Femur (tissue), 1 donor: Measurements from ENCODE around the gene NLRC4.
"Not testable (repeated sequence)": the region's sequence is repeated elsewhere in the genome, so short reads cannot be mapped to it uniquely, and the experiment has no call there.

Experiments used
- DNase-seq: peaks from one replicate; pipeline ENCODE4 v3.0.0-alpha.2; 2017

The NLRC4 gene, protein sequence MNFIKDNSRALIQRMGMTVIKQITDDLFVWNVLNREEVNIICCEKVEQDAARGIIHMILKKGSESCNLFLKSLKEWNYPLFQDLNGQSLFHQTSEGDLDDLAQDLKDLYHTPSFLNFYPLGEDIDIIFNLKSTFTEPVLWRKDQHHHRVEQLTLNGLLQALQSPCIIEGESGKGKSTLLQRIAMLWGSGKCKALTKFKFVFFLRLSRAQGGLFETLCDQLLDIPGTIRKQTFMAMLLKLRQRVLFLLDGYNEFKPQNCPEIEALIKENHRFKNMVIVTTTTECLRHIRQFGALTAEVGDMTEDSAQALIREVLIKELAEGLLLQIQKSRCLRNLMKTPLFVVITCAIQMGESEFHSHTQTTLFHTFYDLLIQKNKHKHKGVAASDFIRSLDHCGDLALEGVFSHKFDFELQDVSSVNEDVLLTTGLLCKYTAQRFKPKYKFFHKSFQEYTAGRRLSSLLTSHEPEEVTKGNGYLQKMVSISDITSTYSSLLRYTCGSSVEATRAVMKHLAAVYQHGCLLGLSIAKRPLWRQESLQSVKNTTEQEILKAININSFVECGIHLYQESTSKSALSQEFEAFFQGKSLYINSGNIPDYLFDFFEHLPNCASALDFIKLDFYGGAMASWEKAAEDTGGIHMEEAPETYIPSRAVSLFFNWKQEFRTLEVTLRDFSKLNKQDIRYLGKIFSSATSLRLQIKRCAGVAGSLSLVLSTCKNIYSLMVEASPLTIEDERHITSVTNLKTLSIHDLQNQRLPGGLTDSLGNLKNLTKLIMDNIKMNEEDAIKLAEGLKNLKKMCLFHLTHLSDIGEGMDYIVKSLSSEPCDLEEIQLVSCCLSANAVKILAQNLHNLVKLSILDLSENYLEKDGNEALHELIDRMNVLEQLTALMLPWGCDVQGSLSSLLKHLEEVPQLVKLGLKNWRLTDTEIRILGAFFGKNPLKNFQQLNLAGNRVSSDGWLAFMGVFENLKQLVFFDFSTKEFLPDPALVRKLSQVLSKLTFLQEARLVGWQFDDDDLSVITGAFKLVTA

DNA sequence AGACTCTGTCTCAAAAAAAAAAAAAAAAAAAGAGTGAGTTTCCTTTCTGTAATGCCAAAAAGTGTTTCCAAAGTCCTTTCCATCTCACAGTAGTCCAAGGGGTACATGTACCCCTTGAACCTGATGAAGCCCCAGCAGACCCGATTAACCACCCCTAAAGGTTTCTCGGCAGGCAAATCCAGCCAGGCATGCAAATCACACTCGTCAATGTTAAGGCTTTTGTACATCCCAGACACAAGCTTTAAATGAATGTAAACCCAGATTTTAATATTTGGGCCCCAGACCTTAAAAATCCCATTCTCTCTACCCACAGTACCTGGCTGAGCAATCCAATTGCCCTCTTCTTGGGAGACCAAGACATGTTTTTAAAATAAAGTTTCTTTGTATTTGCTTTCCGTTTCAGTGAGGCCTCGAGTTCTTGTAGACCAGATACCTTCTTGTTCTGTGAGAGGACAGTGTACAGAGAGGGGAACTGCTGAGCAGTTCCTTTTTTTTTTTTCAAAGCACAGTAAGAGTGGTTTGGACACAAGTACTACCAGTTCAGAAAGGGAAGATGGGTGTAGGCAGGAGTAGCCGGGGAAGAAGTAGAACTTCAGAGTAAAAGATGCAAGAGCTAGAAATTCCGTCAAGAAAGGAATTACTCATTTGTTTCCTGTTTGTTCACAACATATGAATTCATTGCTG lies at the start of gene NLRC4:
TSS of gene NLRC4 (minus strand) at position 465 of the 684 bp plus-strand sequence. CDS start 8,111 bp downstream, outside the sequence.
- no peak for DNase-seq

DNA sequence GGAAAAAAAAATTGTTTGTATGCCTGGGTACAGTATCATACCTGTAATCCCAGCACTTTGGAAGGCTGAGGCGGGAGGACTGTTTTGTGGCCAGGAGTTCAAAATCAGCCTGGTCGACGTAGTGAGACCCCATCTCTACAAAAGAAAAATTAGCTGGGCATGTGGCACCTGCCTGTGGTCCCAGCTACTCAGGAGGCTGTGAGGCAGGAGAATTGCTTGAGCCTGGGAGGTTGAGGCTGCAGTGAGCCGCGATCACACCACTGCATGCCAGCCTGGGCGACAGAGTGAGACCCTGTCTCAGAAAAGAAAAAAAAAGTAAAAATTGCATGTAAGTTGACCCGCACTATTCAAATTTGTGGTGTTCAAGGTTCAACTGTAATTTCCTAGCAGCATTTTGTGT lies 45.9 kb upstream of the NLRC4 start:
- no peak for DNase-seq

DNA sequence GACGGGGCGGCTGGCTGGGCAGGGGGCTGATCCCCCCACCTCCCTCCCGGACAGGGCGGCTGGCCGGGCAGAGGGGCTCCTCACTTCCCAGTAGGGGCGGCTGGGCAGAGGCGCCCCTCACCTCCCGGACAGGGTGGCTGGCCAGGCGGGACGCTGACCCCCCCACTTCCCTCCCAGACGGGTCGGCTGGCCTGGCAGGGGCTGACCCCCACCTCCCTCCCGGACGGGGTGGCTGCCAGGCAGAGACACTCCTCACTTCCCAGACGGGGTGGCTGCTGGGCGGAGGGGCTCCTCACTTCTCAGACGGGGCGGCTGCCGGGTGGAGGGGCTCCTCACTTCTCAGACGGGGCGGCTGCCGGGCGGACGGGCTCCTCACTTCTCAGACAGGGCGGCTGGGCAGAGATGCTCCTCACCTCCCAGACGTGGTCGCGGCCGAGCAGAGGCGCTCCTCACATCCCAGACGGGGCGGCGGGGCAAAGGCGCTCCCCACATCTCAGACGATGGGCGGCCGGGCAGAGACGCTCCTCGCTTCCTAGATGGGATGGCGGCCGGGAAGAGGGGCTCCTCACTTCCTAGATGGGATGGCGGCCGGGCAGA lies 29.4 kb upstream of the NLRC4 start:
- not testable (repeated sequence) for DNase-seq

DNA sequence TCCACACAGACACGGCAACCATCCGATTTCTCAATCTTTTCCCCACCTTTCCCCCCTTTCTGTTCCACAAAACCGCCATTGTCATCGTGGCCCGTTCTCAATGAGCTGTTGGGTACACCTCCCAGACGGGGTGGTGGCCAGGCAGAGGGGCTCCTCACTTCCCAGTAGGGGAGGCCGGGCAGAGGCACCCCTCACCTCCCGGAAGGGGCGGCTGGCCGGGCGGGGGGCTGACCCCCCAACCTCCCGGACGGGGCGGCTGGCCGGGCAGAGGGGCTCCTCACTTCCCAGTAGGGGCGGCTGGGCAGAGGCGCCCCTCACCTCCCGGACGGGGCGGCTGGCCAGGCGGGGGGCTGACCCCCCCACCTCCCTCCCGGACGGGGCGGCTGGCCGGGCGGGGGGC lies 28.8 kb upstream of the NLRC4 start:
- DNase-seq = not testable (repeated sequence)

DNA sequence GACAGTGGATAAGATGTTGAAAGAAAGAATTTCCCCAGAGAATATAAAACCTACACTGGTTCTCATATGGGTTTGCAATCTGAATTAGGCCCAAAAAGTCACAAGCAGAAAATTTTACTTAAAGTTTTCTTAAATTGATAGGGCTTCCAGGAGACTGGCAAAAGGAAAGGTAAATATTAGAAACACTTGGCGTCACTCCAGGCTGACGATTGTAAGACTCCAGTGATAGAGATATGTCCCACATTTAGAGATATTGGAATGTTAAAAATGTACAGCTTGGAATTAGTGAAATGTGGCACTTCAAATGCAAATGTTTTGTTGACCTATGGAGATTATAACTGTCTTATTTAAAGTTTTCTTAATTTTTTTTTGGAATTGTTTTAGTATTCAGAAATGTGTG lies 27.1 kb upstream of the NLRC4 start:
- no peak for DNase-seq

DNA sequence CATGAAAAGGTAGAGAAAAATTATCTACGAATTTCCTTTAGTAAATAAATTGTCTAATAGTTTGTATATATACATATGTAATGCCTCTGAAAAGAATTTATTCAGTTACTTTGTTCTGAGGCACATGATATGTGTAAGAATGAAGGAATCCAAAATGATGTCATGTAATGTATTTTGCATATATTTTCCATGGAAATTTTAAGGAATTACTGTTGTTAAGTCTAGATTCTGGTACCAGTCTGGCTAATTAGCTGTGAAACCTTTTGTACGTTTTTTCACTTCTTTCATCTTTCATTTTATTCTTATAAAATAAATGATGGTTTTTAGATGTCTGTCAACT lies 25.3 kb upstream of the NLRC4 start:
- DNase-seq = no peak

DNA sequence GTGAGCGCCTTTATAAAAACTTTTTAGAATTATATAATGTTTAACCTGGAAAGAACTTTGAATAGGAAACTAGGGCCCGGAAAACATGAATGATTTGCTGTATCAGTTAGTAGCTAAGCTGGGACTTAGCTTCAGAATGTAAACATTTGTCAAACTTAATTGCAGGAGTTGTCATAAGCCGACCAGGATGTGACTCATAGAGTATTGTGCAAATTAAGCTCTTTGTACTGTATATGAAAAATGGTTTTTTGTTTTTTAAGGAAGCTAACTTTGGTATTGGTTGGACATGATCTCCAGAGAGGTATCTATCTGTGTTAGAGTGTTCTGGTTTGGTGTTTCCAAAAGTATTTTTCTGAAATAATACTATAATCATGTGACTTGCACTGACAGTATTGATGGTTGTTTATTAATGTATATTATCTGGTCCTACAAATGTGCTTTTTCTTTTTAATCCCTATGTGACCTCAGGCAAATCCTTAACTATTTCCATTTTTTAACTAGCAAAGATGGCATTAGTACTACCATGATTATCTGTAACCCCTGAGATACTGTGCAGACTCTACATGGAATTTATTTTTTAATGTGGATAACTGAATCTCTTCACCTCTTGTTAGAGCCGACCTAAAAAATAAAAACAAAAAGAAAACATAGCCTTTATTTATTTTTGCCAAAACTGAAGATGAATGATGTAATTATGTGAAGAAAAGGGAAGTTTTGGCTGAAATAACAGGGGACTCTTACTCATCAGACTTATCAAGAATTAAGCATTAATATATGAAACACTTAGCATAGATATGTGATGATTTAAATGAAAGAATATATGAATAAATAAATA lies 24.7 kb upstream of the NLRC4 start:
- DNase-seq = no peak

DNA sequence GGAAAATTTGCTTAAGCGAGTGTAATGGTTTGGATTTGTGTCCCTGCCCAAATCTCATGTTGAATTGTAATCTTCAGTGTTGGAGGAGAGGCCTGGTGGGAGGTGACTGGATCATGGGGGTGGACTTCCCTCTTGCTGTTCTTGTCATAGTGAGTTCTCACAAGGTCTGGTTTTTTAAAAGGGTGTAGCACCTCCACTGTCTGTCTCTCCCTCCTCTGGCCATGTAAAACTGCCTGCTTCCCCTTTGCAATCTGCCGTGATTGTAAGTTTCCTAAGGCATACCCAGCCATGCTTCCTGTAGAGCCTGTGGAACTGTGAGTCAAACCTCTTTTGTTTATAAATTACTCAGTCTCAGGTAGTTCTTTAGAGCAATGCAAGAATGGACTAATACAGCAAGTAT lies 19.6 kb upstream of the NLRC4 start:
- DNase-seq = no peak

DNA sequence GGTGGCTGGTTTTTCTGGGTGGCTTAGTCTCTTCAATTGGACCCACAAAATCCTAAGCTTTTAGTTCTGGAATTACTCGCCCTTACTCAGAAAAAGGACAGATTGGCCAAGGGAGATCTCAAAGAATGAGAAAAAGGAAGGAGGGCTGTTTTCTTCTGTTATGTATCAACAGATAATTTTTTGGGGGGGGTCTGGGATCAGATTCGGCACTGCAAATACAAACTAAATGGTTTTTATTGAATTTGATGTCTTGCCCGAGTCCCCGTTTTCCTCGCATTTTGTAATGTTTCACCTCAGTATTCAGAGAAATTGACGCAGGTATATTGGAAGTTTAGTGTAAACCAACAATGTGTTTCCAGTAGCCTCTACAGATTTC lies 13.8 kb upstream of the NLRC4 start:
- DNase-seq = no peak

DNA sequence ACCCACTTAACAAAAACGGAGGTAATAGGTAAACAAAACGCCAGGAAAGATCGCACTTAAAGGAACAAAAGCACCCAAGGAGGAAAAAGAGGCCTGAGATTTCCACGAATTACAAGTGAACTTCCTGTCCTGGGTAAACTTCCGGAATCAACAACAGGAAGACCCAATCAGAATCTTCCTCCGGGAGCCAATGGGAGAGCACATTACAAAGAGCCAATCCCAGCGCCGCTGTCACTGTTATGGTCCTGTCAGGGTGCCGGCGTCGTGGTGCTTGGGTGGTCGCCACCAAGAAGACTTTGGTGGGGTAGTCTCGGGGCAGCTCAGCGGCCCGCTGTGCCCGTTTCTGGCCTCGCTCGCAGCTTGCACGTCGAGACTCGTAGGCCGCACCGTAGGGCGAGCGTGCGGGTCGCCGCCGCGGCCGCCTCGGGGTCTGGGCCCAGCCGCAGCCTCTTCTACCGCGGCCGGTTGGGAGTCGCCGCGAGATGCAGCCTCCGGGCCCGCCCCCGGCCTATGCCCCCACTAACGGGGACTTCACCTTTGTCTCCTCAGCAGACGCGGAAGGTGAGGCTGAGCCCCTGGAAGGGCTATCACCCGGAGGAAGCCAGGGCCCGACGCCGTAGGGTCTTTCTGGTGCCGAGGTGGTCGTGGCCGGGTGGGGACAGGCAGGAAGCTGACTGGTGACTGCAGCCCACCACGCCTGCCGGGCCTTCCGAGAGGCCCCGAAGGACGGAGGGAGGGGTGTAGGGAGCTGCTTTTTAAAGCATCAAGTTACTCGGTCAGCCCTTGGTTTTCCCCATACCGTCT lies 13.2 kb upstream of the NLRC4 start, which contains the start of gene YIPF4:
TSS of gene YIPF4 (plus strand) at position 231 of the 804 bp plus-strand sequence. CDS start at position 483, 252 bp downstream.
- DNase-seq = peak; percentile 96

DNA sequence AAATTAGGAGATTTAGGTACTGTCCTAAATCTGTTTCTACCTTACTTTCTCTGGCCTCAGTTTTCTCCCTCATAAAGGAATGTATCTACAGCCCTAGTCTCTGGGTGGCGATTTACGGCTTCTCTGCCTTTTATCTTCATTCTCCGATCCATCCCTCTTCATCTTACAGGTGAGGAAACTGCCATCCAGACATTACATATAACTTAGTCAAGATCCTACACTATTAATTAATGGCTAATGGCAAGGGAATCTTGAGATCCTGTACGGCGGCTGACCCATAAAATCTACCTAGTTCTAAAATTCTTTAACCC lies 12.6 kb upstream of the NLRC4 start:
- no peak for DNase-seq

DNA sequence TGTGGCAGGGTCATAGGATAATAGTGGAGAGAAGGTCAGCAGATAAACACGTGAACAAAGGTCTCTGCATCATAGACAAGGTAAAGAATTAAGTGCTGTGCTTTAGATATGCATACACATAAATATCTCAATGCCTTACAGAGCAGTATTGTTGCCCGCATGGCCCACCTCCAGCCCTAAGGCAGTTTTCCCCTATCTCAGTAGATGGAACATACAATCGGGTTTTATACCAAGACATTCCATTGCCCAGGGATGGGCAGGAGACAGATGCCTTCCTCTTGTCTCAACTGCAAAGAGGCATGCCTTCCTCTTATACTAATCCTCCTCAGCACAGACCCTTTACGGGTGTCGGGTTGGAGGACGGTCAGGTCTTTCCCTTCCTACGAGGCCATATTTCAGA lies 11.1 kb upstream of the NLRC4 start:
- DNase-seq = not testable (repeated sequence)

DNA sequence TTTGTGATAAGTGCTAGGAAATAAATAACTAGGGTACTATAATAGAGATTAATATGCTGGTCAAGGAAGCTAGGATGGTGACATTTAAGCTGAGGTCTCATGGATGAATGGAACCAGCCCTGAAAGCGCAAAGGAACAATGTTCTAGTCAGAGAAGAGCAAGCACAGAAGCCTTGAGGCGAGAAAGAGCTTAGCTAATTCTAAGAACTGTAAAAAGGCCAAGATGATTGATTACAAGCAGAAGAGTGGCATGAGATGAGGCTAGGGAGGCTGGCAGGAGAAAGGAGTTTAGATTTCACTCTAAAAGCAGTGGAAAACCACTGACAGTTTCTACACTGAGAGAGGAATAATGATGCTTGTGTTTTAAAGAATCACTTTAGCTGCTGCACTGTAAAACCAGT lies 9.6 kb upstream of the NLRC4 start:
- DNase-seq = no peak

DNA sequence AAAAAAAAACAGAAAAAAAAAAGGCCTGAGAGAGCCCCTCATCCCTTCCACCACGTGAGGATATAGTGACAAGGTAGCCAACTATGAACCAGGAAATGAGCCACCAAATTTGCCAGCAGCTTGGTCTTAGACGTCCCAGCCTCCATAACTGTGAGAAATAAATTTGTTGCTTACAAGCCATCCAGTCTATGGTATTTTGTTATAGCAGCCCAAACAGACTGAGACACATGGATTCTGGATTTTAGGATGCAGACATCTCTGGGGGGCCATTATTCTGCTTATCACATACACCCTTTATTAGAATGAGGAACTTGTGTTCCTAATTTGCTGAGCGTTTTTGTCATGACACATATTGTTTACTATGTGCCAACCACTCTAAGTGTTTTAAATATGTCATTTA lies 7.6 kb upstream of the NLRC4 start:
- no peak for DNase-seq

DNA sequence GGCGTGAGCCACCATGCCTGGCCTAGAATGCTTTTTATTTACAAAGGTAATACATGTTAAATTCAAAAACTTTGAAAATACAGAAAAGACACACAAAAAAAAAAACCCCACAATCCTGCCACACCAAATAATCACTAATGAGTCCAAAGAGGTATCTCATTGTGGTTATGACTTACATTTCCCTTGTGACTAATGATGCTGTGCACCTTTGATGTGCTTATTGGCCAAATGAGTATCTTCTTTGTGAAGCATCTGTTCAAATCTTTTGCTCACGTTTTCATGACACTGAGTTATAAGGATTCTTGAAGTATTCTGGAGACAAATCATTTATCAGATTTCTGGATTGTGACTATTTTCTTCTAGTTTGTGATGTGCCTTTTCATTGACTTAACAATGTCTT lies 6.4 kb upstream of the NLRC4 start:
- no peak for DNase-seq

DNA sequence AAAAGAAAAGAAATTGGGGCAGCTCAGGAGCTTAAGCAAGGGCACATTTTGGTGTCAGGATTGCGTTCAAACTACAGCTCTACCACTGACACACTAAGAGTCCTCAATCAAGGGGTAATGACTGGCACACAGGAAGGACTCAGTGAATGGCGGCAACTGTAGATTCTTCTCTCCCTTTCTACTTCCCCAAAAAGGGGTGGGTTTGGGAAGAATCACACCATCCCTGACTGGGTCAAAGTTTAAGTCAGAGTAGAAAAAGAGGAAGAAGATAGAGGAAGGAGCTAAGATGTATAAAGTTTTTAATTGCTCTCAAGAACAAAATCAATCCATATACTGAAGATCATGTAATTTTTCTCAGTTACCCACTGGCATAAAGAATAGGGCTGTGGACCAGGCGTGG lies 2.6 kb downstream of the NLRC4 start:
- no peak for DNase-seq

DNA sequence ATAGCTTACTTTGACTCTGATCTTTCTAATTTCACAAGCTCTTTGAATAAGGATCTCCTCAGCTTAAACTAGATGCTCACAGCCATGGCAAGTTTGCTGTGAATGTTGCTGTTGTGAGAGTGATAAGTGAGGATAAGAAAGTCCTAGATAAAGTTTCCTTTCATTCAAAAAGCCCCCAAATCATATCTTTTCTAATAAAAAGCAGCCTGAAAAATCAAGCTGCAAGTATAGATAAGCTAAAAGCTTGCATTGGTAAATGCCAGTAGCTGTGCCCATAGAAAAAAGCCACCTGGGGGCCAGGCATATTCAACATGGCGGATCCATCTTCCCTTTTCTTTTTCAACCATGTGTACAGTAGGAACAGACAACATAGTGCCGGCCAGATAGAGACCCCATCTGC lies 4.3 kb downstream of the NLRC4 start:
- DNase-seq = no peak

DNA sequence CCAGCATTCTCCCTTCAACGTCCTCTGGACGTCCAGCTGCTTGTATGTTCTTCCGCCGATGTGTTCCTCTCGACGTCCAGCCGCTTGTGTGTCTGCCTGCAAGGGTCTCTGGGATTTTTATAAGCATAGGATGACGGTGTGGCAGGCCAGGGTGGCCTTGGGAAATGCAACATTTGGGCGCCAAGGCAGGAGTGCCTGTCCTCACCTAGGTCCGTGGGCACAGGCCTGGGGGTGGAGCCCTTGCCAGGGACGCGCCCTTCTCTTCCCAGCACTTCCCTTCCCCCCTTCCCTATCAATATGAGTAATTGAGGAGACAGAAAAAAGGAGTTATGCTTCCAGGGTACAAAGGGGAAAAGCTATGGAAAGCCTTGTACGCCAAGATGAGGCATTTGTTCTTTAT lies 6.4 kb downstream of the NLRC4 start:
- DNase-seq = no peak

DNA sequence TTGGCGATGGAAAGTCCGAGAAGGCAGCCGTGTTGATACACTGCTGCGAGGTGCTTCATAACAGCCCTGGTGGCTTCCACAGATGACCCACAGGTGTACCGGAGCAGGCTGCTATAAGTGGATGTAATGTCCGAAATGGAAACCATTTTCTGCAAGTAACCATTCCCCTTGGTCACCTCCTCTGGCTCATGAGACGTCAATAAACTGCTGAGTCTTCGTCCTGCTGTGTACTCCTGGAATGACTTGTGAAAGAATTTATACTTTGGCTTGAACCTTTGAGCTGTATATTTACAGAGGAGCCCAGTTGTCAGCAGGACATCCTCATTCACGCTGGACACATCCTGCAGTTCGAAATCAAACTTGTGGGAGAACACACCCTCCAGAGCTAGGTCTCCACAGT lies 14.4 kb downstream of the NLRC4 start:
- DNase-seq = no peak

DNA sequence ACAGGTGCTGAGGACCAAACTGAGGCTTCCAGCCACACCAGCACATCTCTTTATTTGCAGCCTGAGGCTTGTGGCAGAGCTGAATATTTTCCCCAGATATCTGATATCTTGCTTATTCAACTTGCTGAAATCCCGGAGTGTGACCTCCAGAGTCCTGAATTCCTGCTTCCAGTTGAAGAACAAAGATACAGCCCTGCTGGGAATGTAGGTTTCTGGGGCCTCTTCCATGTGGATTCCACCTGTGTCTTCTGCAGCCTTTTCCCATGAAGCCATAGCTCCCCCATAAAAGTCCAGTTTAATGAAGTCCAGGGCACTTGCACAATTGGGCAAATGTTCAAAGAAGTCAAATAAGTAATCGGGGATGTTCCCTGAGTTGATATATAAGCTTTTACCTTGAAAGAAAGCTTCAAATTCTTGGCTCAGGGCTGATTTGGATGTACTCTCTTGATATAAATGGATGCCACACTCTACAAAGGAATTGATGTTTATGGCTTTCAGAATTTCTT lies 14.9 kb downstream of the NLRC4 start:
- DNase-seq = no peak

DNA sequence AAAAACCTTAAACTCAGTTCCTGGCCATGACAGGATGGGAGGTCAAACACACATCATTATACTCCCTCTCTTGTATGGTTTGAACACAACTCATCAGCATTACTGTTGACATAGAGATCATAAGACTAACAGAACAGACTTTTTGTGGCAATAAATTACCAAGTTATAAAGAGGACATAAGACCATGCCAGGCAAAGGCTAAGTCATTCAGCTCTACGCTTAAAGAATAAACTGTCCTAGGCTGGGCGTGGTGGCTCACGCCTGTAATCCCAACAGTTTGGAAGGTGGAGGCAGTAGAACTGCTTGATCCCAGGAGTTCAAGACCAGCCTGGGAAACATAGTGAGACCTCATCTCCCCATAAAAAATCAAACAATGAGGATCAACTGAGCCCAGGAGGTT lies 16.4 kb downstream of the NLRC4 start:
- no peak for DNase-seq
